Measurements from ENCODE around the gene OR5H14. TPM values are rescaled to one million over a fixed set of nuclear protein-coding genes. Genes with fewer than 3 reads are reported as not detected.

The OR5H14 gene
- total RNA-seq, 4 donors from 2014 or later: not detected

- no peak for DNase-seq
- Histone ChIP-seq H3K27ac (no peak overlapping the region), H3K36me3 (no peaks in the 10 kb centered on the region), H3K4me3 (no peak overlapping the region), H3K4me1 (no peaks in the 10 kb centered on the region), H3K27me3 (no peaks in the 10 kb centered on the region), H3K9me3 (no peaks in the 10 kb centered on the region)
- TF ChIP-seq POLR2A (IDR thresholded peaks at IDR 0.05): no peak
- TF ChIP-seq CTCF (IDR thresholded peaks at IDR 0.05): no peak
Measured at GRCh38 chr3:98151241-98151640, 4.0 kb downstream of the OR5H14 start.

GRCh38 chr3:98166396-98166795 lies 19.1 kb downstream of the OR5H14 start, which contains the start of gene OR5H15:
TSS of gene OR5H15 (plus strand) at chr3:98166696. CDS start at chr3:98168700, 2,004 bp downstream.
- DNase-seq: no peak
- Histone ChIP-seq H3K36me3 (no peaks in the 10 kb centered on the region), H3K4me1 (no peaks in the 10 kb centered on the region), H3K27ac (no peak within 1 kb of the TSS), H3K4me3 (no peak within 1 kb of the TSS), H3K27me3 (no peaks in the 10 kb centered on the region), H3K9me3 (no peaks in the 10 kb centered on the region)
- TF ChIP-seq CTCF (IDR thresholded peaks at IDR 0.05) (no peak), POLR2A (IDR thresholded peaks at IDR 0.05) (no peak)

GRCh38 chr3:98171071-98171470 lies 23.8 kb downstream of the OR5H14 start:
- no peaks in the 10 kb centered on the region for H3K36me3 ChIP-seq
- TF ChIP-seq POLR2A (IDR thresholded peaks at IDR 0.05): no peak
- no peak for TF ChIP-seq CTCF (IDR thresholded peaks at IDR 0.05)
- no peaks in the 10 kb centered on the region for H3K9me3 ChIP-seq
- H3K27me3 ChIP-seq: no peaks in the 10 kb centered on the region
- H3K4me3 ChIP-seq: no peak overlapping the region
- H3K27ac ChIP-seq: no peak overlapping the region
- no peak for DNase-seq
- no peaks in the 10 kb centered on the region for H3K4me1 ChIP-seq

- no peak overlapping the region for H3K27ac ChIP-seq
- H3K4me1 ChIP-seq: no peaks in the 10 kb centered on the region
- no peaks in the 10 kb centered on the region for H3K27me3 ChIP-seq
- H3K9me3 ChIP-seq: no peaks in the 10 kb centered on the region
- no peak for TF ChIP-seq POLR2A (IDR thresholded peaks at IDR 0.05)
- TF ChIP-seq CTCF (IDR thresholded peaks at IDR 0.05): no peak
- no peaks in the 10 kb centered on the region for H3K36me3 ChIP-seq
- no peak for DNase-seq
- no peak overlapping the region for H3K4me3 ChIP-seq
Measured at GRCh38 chr3:98172621-98173020, 25.3 kb downstream of the OR5H14 start.

GRCh38 chr3:98180319-98180890 lies 33.1 kb downstream of the OR5H14 start:
- Histone ChIP-seq H3K4me1 (no peaks in the 10 kb centered on the region), H3K4me3 (no peak overlapping the region), H3K27me3 (no peaks in the 10 kb centered on the region), H3K36me3 (no peaks in the 10 kb centered on the region), H3K27ac (no peak overlapping the region), H3K9me3 (no peaks in the 10 kb centered on the region)
- DNase-seq: no peak
- TF ChIP-seq CTCF (IDR thresholded peaks at IDR 0.05) (no peak), POLR2A (IDR thresholded peaks at IDR 0.05) (no peak)

- no peak for TF ChIP-seq CTCF (IDR thresholded peaks at IDR 0.05)
- no peak for TF ChIP-seq POLR2A (IDR thresholded peaks at IDR 0.05)
- no peak overlapping the region for H3K27ac ChIP-seq
- H3K27me3 ChIP-seq: no peaks in the 10 kb centered on the region
- H3K9me3 ChIP-seq: no peaks in the 10 kb centered on the region
- DNase-seq: no peak
- no peak overlapping the region for H3K4me3 ChIP-seq
- no peaks in the 10 kb centered on the region for H3K4me1 ChIP-seq
- no peaks in the 10 kb centered on the region for H3K36me3 ChIP-seq
Measured at GRCh38 chr3:98182196-98182595, 34.9 kb downstream of the OR5H14 start.

Data from Peyer's patch (tissue), 4 donors.